HFFc6 (cell line): ENCODE data around the gene ADCK2. TPM values are rescaled to one million over a fixed set of nuclear protein-coding genes. Genes with fewer than 3 reads are reported as not detected.
"Not testable (repeated sequence)": the region's sequence is repeated elsewhere in the genome, so short reads cannot be mapped to it uniquely, and the experiment has no call there.

Experiments used
- DNase-seq: peaks from one replicate; pipeline ENCODE4 v3.0.0-alpha.2; 2018
- H3K27ac Mint-ChIP-seq: 2 replicates; pipeline ENCODE4 v1.8.0; 2020; ENCODE audit warnings: mild to moderate bottlenecking, mixed read lengths
- H3K27me3 Mint-ChIP-seq: 2 replicates; pipeline ENCODE4 v1.8.0; 2021; ENCODE audit warnings: mild to moderate bottlenecking, moderate library complexity, mixed read lengths; ENCODE audit not compliant: insufficient read depth
- H3K36me3 Mint-ChIP-seq: 2 replicates; pipeline ENCODE4 v1.8.0; 2021; ENCODE audit warnings: low read depth, mixed read lengths
- H3K4me1 Mint-ChIP-seq: 2 replicates; pipeline ENCODE4 v1.8.0; 2020; ENCODE audit warnings: low read depth, mixed read lengths
- H3K4me3 Mint-ChIP-seq: 2 replicates; pipeline ENCODE4 v1.8.0; 2020; ENCODE audit warnings: mild to moderate bottlenecking, moderate library complexity, mixed read lengths
- H3K9me3 Mint-ChIP-seq: 2 replicates; pipeline ENCODE4 v1.8.0; 2020; ENCODE audit warnings: mild to moderate bottlenecking, mixed read lengths
- total RNA-seq, 6 experiments: library from RNA; stranded (reverse); fragmentation: NEBNext Ultra II Directional; extraction: Animal tissue kit (Norgen Biotek cat#: 25700); gene quantifications; 2 replicates in 1 of 6; 3 replicates in 5 of 6; pipeline ENCODE4 v1.2.3, GENCODE V29; 2021
- TF ChIP-seq, protein P1 (sequence below): fragments of 200-600 bp; sonication (generic); IDR thresholded peaks from 2 replicates; pipeline ENCODE4 v1.5.0; 2021; ENCODE audit warnings: antibody characterized with exemption, mild to moderate bottlenecking

ADCK2 gene
- total RNA-seq, 6 experiments from 2014 or later, result 9.2 to 13.6 (median 10.0) TPM

DNA sequence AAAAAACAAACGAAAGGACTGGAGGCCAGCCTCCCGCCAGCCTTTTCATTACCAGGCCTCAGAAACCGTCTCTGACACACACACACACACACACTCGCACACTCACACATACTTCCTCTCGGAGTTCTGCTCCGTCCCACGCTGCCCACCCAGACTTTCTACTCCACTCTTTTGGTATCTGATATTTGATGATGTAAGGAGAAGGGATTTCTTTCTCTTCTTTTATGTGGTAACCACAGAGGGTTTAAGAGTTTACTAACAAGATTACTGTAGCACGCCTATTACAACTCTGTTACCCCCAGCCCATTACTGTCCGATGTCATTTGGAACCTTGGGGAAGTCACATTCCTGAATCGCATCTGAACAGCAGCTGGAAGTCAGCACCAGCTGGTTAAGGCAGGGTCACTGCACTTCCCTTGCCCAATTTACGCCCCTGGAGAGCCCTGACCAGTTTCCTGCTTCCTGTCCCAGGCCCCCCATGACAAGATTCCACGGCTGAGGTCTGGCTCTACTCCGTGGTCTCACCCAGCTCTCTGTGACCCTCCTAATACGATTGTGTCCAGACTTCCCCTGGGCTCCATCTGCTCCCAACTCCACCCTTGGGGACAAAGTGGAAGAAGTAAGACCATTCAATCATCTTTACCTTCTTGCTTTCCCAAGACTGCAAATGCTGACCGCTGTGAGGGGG lies 33.2 kb upstream of the ADCK2 start:
- TF ChIP-seq, protein P1, sequence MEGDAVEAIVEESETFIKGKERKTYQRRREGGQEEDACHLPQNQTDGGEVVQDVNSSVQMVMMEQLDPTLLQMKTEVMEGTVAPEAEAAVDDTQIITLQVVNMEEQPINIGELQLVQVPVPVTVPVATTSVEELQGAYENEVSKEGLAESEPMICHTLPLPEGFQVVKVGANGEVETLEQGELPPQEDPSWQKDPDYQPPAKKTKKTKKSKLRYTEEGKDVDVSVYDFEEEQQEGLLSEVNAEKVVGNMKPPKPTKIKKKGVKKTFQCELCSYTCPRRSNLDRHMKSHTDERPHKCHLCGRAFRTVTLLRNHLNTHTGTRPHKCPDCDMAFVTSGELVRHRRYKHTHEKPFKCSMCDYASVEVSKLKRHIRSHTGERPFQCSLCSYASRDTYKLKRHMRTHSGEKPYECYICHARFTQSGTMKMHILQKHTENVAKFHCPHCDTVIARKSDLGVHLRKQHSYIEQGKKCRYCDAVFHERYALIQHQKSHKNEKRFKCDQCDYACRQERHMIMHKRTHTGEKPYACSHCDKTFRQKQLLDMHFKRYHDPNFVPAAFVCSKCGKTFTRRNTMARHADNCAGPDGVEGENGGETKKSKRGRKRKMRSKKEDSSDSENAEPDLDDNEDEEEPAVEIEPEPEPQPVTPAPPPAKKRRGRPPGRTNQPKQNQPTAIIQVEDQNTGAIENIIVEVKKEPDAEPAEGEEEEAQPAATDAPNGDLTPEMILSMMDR, result no peak
- Mint-ChIP-seq H3K9me3 (no peaks in the 10 kb centered on the region), H3K27me3 (peaks cover 16% of the 10 kb centered on the region), H3K36me3 (no peaks in the 10 kb centered on the region), H3K4me1 (peaks cover 25% of the 10 kb centered on the region), H3K27ac (peak overlapping the region; percentile 29; the same call in 1 of the 2 replicates), H3K4me3 (peak overlapping the region; percentile 88)
- peak; percentile 58 for DNase-seq

DNA sequence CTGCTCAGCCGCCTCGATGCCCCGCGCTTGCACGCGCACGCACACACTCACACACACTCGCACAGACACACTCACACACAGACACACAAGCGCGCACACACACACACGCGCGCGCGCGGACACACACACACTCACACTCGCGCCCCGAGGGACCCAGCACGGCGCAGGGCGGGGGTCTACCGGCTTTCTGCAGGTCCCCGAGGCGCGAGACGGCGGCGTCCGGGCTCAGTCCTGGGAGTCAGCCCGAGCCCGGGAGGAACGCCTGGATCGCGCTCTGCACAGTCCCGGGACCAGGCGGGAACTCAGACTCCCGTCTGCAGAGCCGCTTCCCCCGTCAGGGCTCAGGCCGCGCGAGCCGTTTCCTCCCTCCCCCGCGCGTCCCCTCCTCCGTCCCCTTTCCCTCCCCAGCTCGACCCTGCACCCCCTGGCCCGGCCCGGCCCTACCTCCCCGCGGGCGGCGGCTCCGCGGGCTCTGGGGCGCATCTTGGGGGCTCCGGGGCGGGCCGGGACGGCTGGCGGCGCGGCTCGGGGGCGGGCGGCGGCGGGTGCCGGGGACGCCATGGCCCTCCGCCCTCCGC lies 32.6 kb upstream of the ADCK2 start:
- TF ChIP-seq, protein P1, result no peak
- Mint-ChIP-seq H3K27me3 (peaks cover 16% of the 10 kb centered on the region), H3K4me3 (peak overlapping the region; percentile 88), H3K27ac (peak overlapping the region; percentile 29; the same call in 1 of the 2 replicates), H3K9me3 (no peaks in the 10 kb centered on the region), H3K4me1 (peaks cover 25% of the 10 kb centered on the region), H3K36me3 (no peaks in the 10 kb centered on the region)
- no peak for DNase-seq

DNA sequence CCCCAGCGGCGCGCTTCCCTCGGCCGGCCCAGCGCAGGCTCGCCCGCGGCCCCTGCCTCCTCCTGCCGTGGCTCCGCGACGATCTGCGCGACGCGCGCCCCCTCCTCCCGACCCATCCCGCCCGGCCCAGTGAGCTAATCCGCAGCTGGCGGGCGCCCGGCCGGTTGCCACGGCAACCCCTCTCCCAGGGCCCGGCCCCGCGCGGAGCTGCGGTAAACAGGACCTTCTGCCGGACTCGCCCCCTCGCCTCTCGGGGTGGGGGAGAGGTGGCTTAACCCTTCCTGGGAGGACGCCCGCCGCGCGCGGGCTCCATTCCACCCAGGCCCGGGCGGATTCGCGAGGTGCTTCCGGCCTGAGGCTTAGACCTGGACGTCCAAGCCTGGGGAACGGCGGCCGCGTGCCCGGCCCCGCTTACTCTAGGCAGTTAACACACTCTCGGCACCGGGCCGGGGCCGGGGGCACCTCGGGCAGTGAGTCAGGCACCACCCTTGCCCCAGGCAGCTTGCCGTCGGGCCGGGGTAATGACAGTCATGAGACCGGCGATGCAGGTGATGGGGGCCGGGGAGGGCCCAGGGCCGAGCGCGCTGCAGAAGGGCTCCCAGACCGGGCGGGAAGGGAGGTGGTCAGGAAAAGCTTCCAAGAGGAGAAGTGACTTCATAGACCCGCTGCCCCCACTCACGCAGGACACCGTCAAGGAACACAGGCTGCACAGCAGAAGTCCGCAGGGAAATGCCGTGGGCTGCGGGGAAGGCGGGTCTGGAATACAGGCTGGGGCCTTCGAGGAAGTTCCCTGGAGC lies 31.8 kb upstream of the ADCK2 start, which contains the start of gene DENND2A:
TSS of gene DENND2A (minus strand) at position 87 of the 797 bp plus-strand sequence. CDS start 38,416 bp downstream, outside the sequence.
- no peak for DNase-seq
- peak within 1 kb of the TSS; percentile 88 for H3K4me3 Mint-ChIP-seq

DNA sequence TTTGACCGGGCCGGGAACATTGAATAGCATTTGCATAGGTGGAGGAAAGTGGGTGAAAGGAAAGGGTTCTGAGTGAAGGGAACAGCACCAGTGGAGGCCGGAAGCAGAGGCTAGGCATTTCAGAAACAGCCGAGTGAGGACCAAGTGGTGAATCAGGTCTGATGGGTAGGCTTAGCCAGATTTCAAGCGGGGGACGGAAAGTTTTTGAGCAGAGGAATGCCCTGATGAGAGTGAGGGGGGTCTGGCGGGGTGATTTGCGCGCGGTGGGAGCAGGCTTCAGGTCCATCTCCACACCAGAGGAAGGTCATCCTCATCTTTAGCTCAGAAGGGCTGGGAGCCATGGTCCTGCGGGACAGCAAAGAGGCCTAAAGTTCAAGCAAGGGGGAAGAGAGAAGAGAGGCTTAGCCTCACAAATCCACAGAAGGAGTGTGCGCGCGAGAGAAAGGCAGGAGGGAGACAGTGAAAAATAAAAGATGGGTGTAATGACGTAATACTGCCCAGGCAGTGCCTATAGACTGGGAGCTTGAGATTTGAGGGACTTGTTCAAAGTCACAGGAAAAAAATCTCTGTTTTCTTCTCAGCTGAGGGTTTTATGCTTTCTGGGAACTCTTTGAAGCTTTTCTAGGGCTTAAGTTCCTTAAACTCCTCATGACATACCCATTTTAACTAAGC lies 31.1 kb upstream of the ADCK2 start:
- H3K9me3 Mint-ChIP-seq, result no peaks in the 10 kb centered on the region
- DNase-seq, result no peak
- H3K4me3 Mint-ChIP-seq, result no peak overlapping the region; the same call in 1 of the 2 replicates
- H3K27me3 Mint-ChIP-seq, result peaks cover 17% of the 10 kb centered on the region
- peaks cover 25% of the 10 kb centered on the region for H3K4me1 Mint-ChIP-seq
- TF ChIP-seq, protein P1, result no peak
- H3K27ac Mint-ChIP-seq, result no peak overlapping the region
- H3K36me3 Mint-ChIP-seq, result no peaks in the 10 kb centered on the region

More for the DNA sequence above, 31.8 kb upstream of the ADCK2 start, which contains the start of gene DENND2A:
- H3K27me3 Mint-ChIP-seq, result peaks cover 17% of the 10 kb centered on the region
- H3K27ac Mint-ChIP-seq, result peak within 1 kb of the TSS; percentile 29; the same call in 1 of the 2 replicates
- TF ChIP-seq, protein P1, result no peak
- no peaks in the 10 kb centered on the region for H3K36me3 Mint-ChIP-seq
- H3K4me1 Mint-ChIP-seq, result peaks cover 25% of the 10 kb centered on the region
- H3K9me3 Mint-ChIP-seq, result no peaks in the 10 kb centered on the region

DNA sequence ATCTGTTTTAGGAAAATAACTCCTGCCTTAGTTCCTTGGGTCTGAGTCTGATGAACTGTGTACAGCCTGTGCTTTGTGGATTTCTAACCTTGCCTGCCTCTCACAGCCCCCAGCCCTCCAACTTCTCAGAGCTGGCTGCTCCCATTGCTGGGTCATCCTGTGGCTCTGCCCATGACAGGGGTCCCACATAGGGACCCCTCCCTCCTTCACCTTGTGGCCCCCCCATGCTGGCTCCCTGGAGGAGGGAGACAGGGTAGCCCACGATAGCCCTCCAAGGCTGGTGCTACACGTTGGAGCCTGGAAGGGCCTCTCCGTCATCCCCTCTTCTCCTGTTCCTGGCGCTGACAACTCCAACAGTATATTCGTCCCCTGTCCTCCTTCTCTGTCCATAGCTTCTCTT lies 29.3 kb upstream of the ADCK2 start:
- no peak overlapping the region for H3K4me3 Mint-ChIP-seq
- H3K36me3 Mint-ChIP-seq, result no peaks in the 10 kb centered on the region
- no peaks in the 10 kb centered on the region for H3K9me3 Mint-ChIP-seq
- peaks cover 20% of the 10 kb centered on the region for H3K4me1 Mint-ChIP-seq
- TF ChIP-seq, protein P1, result no peak
- DNase-seq, result no peak
- H3K27me3 Mint-ChIP-seq, result peaks cover 16% of the 10 kb centered on the region
- H3K27ac Mint-ChIP-seq, result no peak overlapping the region

DNA sequence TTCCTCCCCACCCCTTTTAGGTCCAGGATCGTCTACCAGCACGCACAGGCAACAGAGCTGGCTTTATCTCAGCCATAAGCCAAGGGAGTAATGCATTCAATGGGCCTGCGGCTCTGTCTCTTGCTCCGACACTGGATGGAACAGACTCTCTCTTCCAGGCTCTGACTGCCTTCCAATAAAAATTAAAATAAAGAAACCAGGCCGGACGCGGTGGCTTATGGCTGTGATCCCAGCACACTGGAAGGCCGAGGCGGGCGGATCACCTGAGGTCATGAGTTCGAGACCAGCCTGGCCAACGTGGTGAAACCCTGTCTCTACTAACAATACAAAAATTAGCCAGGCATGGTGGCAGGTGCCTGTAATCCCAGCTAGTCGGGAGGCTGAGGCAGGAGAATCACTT lies 28.0 kb upstream of the ADCK2 start:
- H3K36me3 Mint-ChIP-seq, H3K27ac Mint-ChIP-seq, H3K9me3 Mint-ChIP-seq, DNase-seq, H3K4me3 Mint-ChIP-seq: not testable (repeated sequence)
- Mint-ChIP-seq H3K4me1 (peaks cover 15% of the 10 kb centered on the region), H3K27me3 (peaks cover 13% of the 10 kb centered on the region)
